ENCODE measurements around the gene FRRS1.
A peak's percentile ranks its signal among the peaks of the same experiment; 100 is the strongest.

Gene FRRS1

GRCh38 chr1:99727575-99728185 lies 38.8 kb downstream of the FRRS1 start:
- peak; percentile 22 for DNase-seq

- no peak for DNase-seq
These were observed 39.6 kb downstream of the FRRS1 start for GRCh38 chr1:99726818-99727217.

GRCh38 chr1:99726407-99726806 lies 40.0 kb downstream of the FRRS1 start:
- DNase-seq = no peak

GRCh38 chr1:99725996-99726395 lies 40.4 kb downstream of the FRRS1 start:
- DNase-seq = peak; percentile 59

DNA sequence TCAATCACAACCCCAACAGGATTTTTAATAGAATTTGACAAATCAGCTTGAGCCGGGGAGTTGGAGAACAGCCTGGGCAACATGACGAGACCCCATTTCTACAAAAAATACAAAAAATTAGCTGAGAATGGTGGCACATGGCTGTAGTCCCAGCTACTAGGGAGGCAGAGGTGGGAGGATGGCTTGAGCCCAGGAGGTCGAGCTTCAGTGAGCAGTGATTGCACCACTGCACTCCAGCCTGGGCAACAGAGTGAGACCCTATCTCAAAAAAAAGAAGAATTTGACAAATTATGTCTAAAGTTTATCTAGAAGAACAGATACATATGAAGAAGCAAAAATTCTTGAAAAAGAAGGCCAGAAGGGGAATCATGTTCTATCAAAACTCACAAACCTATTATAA lies 43.2 kb downstream of the FRRS1 start:
- no peak for DNase-seq

- peak; percentile 69 for DNase-seq
These were observed 49.4 kb downstream of the FRRS1 start for GRCh38 chr1:99717005-99717404.

DNA sequence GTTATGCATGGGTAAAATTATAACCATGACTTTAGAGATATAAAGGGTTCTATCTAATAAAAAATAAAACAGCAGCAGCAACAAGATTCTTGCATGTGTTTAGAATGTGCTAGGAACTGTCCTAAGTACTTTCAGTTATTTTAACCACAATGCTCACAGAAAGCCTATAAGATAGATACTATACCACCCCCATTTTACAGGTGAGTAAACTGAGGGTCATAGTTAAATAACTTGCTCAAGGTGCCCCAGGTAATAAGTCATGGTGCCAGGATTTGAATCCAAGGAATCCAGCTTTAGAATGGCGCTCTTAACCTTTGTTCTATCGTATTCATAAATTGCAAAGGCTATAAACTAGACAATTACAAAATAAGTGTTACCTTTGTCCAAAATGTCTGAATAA lies 53.4 kb downstream of the FRRS1 start:
- DNase-seq = no peak

- no peak for DNase-seq
These were observed 55.4 kb downstream of the FRRS1 start for GRCh38 chr1:99710994-99711393.

DNA sequence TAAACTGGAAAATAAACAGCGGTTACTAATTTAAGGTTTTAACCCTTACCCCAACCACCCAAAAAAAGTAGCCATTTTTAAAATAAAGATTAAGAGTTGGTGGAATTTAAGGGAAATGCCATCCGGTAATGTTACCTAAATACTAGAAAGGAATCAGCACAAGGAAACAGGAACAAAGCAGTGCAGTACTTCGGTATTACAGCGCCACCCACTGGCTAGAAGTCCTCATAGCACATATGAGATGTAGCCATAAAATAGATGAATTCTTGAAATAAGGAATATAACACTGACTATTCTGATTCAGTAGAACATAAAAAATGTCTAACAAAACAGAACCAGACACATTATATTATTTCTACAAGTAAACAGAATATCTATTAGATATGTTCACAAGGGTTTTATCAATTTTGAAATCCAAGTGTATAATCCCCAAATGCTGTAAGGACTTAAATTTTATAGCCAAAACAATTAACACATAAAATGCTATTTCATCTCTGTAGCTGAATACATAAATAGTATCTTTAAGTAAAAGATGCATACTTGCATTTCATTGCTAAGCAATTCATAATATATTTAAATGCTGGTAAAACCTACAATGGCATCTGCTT lies 58.8 kb downstream of the FRRS1 start:
- DNase-seq = peak; percentile 83

DNA sequence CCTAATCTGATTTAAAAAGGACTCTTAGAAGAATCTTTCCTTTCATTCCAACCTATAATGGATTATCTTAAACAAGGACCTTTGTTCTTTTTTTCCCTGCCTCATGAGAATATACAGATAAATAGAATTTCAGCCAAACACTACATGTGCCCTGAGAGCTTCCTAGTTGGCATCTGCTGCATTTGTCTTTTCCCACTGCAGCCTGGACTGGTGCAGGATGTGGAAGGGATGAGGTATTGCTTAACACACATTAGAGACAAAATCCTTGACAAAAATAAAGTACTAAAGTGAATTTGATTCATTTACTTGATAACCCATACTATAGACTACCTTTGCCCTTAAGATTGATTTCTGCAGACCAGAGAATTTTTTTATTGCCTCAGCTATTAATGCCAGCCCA lies 61.0 kb downstream of the FRRS1 start:
- DNase-seq = no peak

- peak; percentile 65 for DNase-seq
These were observed 62.0 kb downstream of the FRRS1 start for GRCh38 chr1:99704356-99704816.

DNA sequence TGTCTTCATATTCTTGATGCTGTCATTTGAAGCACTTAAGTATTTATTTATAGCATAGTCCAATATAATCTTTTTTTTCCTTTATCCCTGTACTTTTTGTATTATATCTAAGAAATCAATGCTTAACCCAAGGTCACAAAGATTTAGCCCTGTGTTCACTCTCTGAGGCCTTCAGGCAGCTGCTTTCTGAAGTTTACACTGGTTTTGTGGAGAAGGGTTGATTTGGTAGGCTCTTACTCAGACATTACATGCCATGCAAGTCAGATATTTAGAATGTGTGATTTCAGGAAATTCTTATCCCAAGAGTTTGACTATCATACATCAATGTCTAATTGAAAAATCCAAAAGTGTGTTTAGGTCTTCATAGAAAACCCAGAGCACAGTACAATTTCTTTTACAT lies 64.2 kb downstream of the FRRS1 start:
- no peak for DNase-seq

GRCh38 chr1:99700020-99700419 lies 66.4 kb downstream of the FRRS1 start:
- no peak for DNase-seq

GRCh38 chr1:99697580-99697979 lies 68.9 kb downstream of the FRRS1 start:
- DNase-seq = no peak

GRCh38 chr1:99696616-99697015 lies 69.8 kb downstream of the FRRS1 start:
- DNase-seq = no peak

DNA sequence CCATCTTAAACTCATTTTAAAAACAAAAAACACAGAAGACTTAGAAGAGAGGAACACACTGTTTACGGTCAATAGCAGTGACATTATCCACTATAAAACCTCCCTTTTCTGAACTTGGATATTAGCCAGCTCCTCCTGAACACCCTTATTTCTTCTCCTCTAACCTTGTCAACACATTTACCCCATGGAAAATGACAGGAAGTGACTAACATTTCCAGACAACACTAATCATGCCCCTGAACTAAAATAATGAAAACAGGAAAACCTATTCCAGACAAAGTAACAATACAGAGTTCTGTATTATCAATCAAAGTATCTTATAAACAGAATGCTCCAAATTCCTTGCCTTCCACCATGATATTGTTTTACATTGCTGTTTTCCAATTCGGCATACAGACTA lies 75.3 kb downstream of the FRRS1 start:
- no peak for DNase-seq

GRCh38 chr1:99685516-99686180 lies 80.8 kb downstream of the FRRS1 start:
- DNase-seq = peak; percentile 88

GRCh38 chr1:99682291-99682751 lies 84.1 kb downstream of the FRRS1 start:
- DNase-seq = no peak

GRCh38 chr1:99681583-99681982 lies 84.9 kb downstream of the FRRS1 start:
- DNase-seq = peak; percentile 10

GRCh38 chr1:99680270-99680669 lies 86.2 kb downstream of the FRRS1 start:
- DNase-seq = peak; percentile 22

DNA sequence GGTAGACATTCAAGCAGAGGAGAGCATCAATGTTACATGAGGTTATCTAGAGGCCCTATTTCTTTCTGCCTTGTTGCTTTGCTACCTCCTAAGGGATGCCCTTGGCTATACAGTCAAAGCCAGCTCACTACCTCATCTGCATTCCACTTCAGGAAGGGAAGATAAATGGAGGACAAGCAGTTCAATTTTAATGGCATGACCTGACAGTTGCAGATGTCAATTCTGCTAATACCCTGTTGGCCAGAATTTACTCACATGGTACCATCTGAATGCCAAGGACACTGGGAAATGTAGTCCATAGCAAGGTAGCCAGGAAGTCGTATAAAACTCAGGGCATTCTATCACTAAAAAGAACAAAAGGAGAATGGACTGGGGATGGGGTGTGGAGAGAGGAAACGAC lies 89.0 kb downstream of the FRRS1 start:
- no peak for DNase-seq

DNA sequence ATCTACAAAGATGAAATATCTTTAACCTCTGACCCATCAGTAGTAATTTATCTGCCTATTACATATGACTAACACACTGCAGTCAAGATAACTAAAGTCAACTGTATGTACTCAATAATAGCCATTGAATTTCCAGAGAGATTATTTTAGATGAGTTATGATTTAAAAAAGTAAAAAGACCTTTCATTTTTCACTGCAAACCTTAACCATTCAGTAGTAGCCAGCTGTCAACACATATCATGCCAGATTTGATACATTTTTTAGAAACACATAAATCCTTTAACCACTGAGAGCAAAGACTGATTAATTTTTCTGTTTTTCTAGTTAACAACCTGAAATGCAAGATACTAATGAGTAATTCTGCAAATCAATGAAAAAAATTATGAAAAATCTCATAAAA lies 89.6 kb downstream of the FRRS1 start:
- DNase-seq = no peak

- no peak for DNase-seq
These were observed 90.4 kb downstream of the FRRS1 start for GRCh38 chr1:99675994-99676393.

DNA sequence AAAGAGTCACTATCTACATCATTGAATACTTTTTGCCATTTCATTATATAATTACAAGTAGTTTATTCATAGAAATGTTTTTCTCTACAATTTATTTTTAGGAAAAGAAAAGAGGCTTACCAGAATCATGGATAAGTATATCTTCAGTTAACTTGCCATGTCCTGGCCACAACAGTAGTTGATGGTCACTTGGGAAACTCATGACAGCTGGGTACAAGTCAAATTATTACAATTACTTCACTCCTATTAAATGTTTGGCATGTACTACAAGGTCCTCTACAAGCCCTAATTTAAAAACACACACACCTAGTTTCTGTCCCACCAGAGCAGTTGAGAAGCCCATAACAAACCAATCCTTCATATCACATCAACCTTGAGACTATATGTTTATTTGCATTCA lies 91.1 kb downstream of the FRRS1 start:
- no peak for DNase-seq

Data from OCI-M1 (cell line).